Right cardiac atrium (tissue), 5 donors: Measurements from ENCODE around the gene PHAF1. TPM values are rescaled to one million over a fixed set of nuclear protein-coding genes. Genes with fewer than 3 reads are reported as not detected.
A peak's percentile ranks its signal among the peaks of the same experiment; 100 is the strongest.

Experiments
- ATAC-seq, 2 donors: fragments of 200-7000 bp; cut with Tn5 transposase; one replicate each; pipeline versions ENCODE4 v1.8.0 to v1.9.1; 2020; ENCODE audit warnings: moderate library complexity in 2 of 2, mild to moderate bottlenecking in 1 of 2
- DNase-seq, 3 donors: peaks; one replicate each; pipeline ENCODE4 v3.0.0-alpha.2; 2020
- H3K27ac ChIP-seq: one replicate; pipeline ENCODE4 v1.5.1; 2013; ENCODE audit warnings: mild to moderate bottlenecking, low read length, control low read depth, moderate library complexity
- H3K27me3 ChIP-seq: one replicate; pipeline ENCODE4 v1.6.1; 2013; ENCODE audit not compliant: control insufficient read depth, insufficient read depth
- H3K4me1 ChIP-seq: one replicate; pipeline ENCODE4 v1.6.1; 2013; ENCODE audit warnings: low read length; ENCODE audit not compliant: control insufficient read depth, insufficient read depth
- H3K4me3 ChIP-seq: one replicate; pipeline ENCODE4 v1.5.1; 2013; ENCODE audit warnings: low read length, control low read depth
- H3K9me3 ChIP-seq: one replicate; pipeline ENCODE4 v1.6.1; 2013; ENCODE audit warnings: low read length; ENCODE audit not compliant: control insufficient read depth
- WGBS: extraction: QIAGEN DNeasy Blood & Tissue Kit; methylation state at CpG from one replicate; pipeline ENCODE4 v1.1.7; 2013; 5-methylcytosine and 5-hydroxymethylcytosine counted together
- intact Hi-C, 4 donors: fragments of 100-400 bp; cut with DNase I; formaldehyde crosslinking; loops; one replicate each; pipeline versions ENCODE4 v1.11.0 to v1.14.0; 2022 to 2023
- polyA plus RNA-seq: library from polyadenylated mRNA; stranded (reverse); fragments of 200-250 nt; gene quantifications from one replicate; pipeline ENCODE4 v1.2.3, GENCODE V29; 2013
- total RNA-seq, 4 donors: library from RNA; stranded (reverse); fragmentation: NEBNext Ultra II Directional; extraction: Animal tissue kit (Norgen Biotek cat#: 25700); gene quantifications; one replicate each; pipeline ENCODE4 v1.2.1, GENCODE V29; 2021
- donor health status: healthy with polysubstance abuse.
- donor health status: DM: no; HTN: yes; CAD: no.
- donor health status: DM: no; HTN: no; CAD: no.
- donor health status: DM: no; HTN: yes; CAD: no; lungs with severe emphysema.
- donor health status: DM: yes; HTN: yes; CAD: no.

The PHAF1 gene
- total and polyA plus RNA-seq, 5 donors, result 7.1 to 11.8 (median 11.6) TPM

- H3K4me1 ChIP-seq, result peaks cover 2% of the 10 kb centered on the region
Measured at GRCh38 chr16:67184453-67184994, 74.8 kb downstream of the PHAF1 start.

GRCh38 chr16:67184995-67185650 is 75.4 kb downstream of the PHAF1 start:
- peak; percentile 55 to 56 for ATAC-seq
- intact Hi-C loops, result no loop called here
- DNase-seq, result peak; percentile 95 to 98 (median 97)
- Histone ChIP-seq H3K27ac (no peak overlapping the region), H3K9me3 (no peaks in the 10 kb centered on the region), H3K4me3 (no peak overlapping the region), H3K27me3 (no peaks in the 10 kb centered on the region), H3K4me1 (peaks cover 2% of the 10 kb centered on the region)
- 17% methylated on average over 43 of the region's 43 CpGs for WGBS

More at GRCh38 chr16:67184453-67184994, 74.8 kb downstream of the PHAF1 start:
- WGBS, result 11% methylated on average over 59 of the region's 59 CpGs
- intact Hi-C loops, result no loop called here
- H3K9me3 ChIP-seq, result no peaks in the 10 kb centered on the region
- ATAC-seq (peak; percentile 2 to 9), DNase-seq (peak in 1 of 3 donors; percentile 79)
- peak overlapping the region; percentile 29 for H3K4me3 ChIP-seq
- H3K27ac ChIP-seq, result peak overlapping the region; percentile 86
- H3K27me3 ChIP-seq, result no peaks in the 10 kb centered on the region

GRCh38 chr16:67185651-67186134 is 76.0 kb downstream of the PHAF1 start:
- WGBS, result 8% methylated on average over 12 of the region's 12 CpGs
- DNase-seq, result no peak
- Histone ChIP-seq H3K4me3 (no peak overlapping the region), H3K9me3 (no peaks in the 10 kb centered on the region), H3K27ac (no peak overlapping the region), H3K27me3 (no peaks in the 10 kb centered on the region), H3K4me1 (peaks cover 2% of the 10 kb centered on the region)
- intact Hi-C loops, result no loop called here
- no peak for ATAC-seq

DNA sequence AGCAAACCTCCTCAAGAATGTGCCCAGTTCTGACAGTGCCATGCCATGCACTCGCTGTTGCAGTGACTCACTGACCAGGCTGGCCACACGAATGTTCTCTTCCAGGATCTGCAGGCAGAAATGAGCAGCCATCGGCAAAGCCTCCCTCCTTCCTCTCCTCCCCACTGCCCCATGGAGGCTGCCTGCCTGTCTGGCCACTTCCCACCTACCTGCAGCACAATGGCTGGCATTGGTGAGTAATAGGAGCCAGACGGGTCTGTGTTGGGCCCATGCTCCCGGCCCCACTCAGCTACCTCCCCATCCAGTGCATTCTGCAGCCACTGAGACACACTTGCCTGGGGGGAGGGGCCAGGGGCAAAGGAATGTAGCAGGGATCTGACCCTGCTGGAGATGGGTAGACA is 76.8 kb downstream of the PHAF1 start:
- ATAC-seq (no peak), DNase-seq (peak in 1 of 3 donors; percentile 33)
- Histone ChIP-seq H3K4me3 (no peak overlapping the region), H3K27ac (no peak overlapping the region), H3K9me3 (no peaks in the 10 kb centered on the region), H3K4me1 (peaks cover 3% of the 10 kb centered on the region), H3K27me3 (no peaks in the 10 kb centered on the region)
- WGBS, result 42% methylated on average over 5 of the region's 5 CpGs
- intact Hi-C loops, result no loop called here

GRCh38 chr16:67187175-67187890 is 77.6 kb downstream of the PHAF1 start:
- WGBS, result 81% methylated on average over 26 of the region's 26 CpGs
- DNase-seq (peak in 1 of 3 donors; percentile 66), ATAC-seq (no peak)
- Histone ChIP-seq H3K27me3 (no peaks in the 10 kb centered on the region), H3K9me3 (no peaks in the 10 kb centered on the region), H3K4me3 (no peak overlapping the region), H3K27ac (no peak overlapping the region), H3K4me1 (peaks cover 3% of the 10 kb centered on the region)
- intact Hi-C loops, result no loop called here

- Histone ChIP-seq H3K27ac (no peak overlapping the region), H3K9me3 (no peaks in the 10 kb centered on the region), H3K4me3 (no peak overlapping the region), H3K27me3 (no peaks in the 10 kb centered on the region), H3K4me1 (peaks cover 7% of the 10 kb centered on the region)
- WGBS, result 66% methylated on average over 4 of the region's 4 CpGs
- intact Hi-C loops, result no loop called here
- ATAC-seq (no peak), DNase-seq (no peak)
Measured at GRCh38 chr16:67188323-67188722, 78.6 kb downstream of the PHAF1 start.

GRCh38 chr16:67188798-67189197 is 79.1 kb downstream of the PHAF1 start:
- Histone ChIP-seq H3K27ac (no peak overlapping the region), H3K9me3 (no peaks in the 10 kb centered on the region), H3K27me3 (no peaks in the 10 kb centered on the region), H3K4me1 (peaks cover 7% of the 10 kb centered on the region), H3K4me3 (no peak overlapping the region)
- intact Hi-C loops, result no loop called here
- ATAC-seq (no peak), DNase-seq (peak in 1 of 3 donors; percentile 53)
- 92% methylated on average over 15 of the region's 15 CpGs for WGBS

- peak in 1 of 3 donors; percentile 30 for DNase-seq
- peak within 1 kb of the TSS; percentile 21 for H3K4me3 ChIP-seq
- 29% methylated on average over 6 of the region's 6 CpGs for WGBS
- intact Hi-C loops, result loop anchor here in 1 of 4 donors (5.0 kb wide), 1 partner anchor 37 kb away; the partner anchor contains the start of gene TMEM208
- no peaks in the 10 kb centered on the region for H3K27me3 ChIP-seq
- no peaks in the 10 kb centered on the region for H3K9me3 ChIP-seq
- no peak for ATAC-seq
- peaks cover 5% of the 10 kb centered on the region for H3K4me1 ChIP-seq
- peak within 1 kb of the TSS; percentile 5 for H3K27ac ChIP-seq
Measured at GRCh38 chr16:67190041-67190440, 80.3 kb downstream of the PHAF1 start, which contains the start of gene EXOC3L1. EXOC3L1 (minus strand) TSS chr16:67190136; CDS start chr16:67189676, 460 bp downstream.

DNA sequence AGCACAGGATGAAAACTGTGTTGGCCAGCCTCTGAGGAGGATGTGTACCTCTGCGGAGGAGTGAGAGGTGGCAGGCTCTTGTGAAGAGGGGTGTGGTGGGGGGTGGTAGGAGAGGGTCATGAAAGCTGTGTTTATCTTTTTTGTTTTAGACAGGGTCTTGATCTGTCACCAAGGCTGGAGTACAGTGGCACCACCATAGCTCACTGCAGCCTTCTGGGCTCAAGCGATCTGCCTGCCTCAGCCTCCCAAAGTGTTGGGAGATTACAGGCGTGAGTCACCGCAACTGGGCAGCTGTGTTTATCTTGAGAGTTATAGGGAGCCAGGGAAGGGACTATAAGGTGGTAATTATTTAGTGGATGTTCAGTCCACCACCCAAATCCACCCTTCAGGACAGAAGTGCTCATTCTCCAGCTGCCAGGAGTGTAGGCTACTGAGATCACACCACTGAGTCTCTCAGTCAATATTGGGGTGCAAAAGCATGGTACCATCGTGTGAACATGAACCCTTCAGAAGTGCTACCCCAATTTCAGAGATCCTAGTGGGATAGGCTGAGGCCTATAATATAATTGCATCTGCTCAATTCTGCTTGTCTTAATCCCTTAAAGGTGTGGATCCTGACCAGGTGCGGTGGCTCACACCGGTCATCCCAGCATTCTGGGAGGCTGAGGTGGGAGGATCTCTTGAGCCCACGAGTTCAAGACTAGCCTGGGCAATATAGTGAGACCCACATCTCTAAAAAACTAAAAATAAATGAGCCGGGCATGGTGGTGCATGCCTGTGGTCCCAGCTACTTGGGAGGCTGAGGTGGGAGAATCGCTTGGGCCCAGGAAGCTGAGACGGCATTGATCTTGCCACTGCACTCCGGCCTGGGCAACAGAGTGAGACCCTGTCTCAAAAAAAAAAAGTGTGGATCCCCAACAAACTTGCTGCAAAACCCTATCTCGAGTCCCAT is 81.0 kb downstream of the PHAF1 start:
- Histone ChIP-seq H3K4me3 (peak overlapping the region; percentile 21), H3K9me3 (no peaks in the 10 kb centered on the region), H3K27me3 (no peaks in the 10 kb centered on the region), H3K4me1 (peaks cover 5% of the 10 kb centered on the region), H3K27ac (peak overlapping the region; percentile 5)
- intact Hi-C loops, result loop anchor here in 1 of 4 donors (5.0 kb wide), 1 partner anchor 37 kb away; the partner anchor contains the start of gene TMEM208
- WGBS, result 66% methylated on average over 13 of the region's 13 CpGs
- no peak for DNase-seq
- no peak for ATAC-seq

DNA sequence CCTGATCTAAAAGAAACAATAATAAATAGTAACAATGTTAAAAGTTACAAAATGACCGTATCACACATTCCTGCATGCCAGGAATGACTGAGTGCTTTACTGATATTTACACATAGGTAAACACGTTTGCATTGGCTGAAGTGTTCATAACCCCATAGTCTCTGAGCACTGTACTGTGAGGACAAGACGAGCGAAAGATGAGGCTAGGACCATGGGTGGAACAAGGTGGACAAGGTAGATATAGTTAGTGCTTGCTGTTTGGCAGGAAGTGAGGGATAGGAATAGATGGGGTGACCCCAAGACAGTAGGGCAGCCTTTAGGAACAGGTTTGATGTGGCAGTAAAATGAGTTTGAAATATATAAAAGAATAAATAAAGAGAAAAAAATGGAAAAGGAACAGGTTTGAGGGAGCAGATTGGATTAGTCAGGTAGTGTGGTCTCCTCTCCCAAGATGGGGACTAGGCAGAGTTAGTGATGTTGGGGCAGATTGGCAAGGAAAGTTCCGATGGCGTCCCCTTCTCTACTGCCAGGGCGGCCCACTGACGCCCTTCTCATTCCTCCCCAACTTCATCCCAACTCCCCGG is 81.8 kb downstream of the PHAF1 start:
- Histone ChIP-seq H3K9me3 (no peaks in the 10 kb centered on the region), H3K4me3 (peak overlapping the region; percentile 5), H3K4me1 (peaks cover 5% of the 10 kb centered on the region), H3K27me3 (no peaks in the 10 kb centered on the region), H3K27ac (no peak overlapping the region)
- 26% methylated on average over 9 of the region's 9 CpGs for WGBS
- intact Hi-C loops, result loop anchor here in 1 of 4 donors (5.0 kb wide), 1 partner anchor 36 kb away; the partner anchor contains the start of gene TMEM208
- ATAC-seq, result peak in 1 of 2 donors; percentile 2
- DNase-seq, result no peak
